AG10803 (cell line): ENCODE measurements around the gene KANK4.
A peak's percentile ranks its signal among the peaks of the same experiment; 100 is the strongest.
"Not testable (repeated sequence)": the region's sequence is repeated elsewhere in the genome, so short reads cannot be mapped to it uniquely, and the experiment has no call there.

Experiments used
- DNase-seq: peaks from one replicate; pipeline ENCODE4 v3.0.0; 2010; ENCODE audit warnings: low read depth
- H3K4me3 ChIP-seq: 2 replicates; pipeline ENCODE4 v1.5.1; 2011; ENCODE audit warnings: mild to moderate bottlenecking, low read length, control low read depth
- TF ChIP-seq, protein P1 (sequence below): conservative IDR thresholded peaks from 2 replicates; pipeline ENCODE4 v1.5.1; 2011; ENCODE audit warnings: mild to moderate bottlenecking, low read length, control low read depth, inconsistent platforms

The KANK4 gene

DNA sequence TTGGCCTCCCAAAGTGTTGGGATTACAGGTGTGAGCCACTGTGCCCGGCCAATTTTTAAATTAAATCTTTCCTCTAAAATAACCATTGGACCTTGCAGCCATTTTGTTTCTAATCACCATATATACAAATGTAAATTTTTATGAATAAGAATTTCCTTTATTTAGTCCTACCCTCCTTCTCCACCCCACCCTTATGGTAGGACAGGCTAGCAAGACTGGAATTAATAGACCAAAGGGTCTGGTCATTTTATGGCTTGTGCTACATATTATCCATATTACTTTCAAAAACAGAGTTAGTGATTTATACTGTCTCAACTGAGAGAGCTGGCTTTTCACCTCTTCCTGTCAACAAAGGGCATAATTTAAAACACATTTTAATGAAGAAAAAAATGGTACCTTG is 98.1 kb downstream of the KANK4 start:
- no peak for DNase-seq
- TF ChIP-seq, protein P1, sequence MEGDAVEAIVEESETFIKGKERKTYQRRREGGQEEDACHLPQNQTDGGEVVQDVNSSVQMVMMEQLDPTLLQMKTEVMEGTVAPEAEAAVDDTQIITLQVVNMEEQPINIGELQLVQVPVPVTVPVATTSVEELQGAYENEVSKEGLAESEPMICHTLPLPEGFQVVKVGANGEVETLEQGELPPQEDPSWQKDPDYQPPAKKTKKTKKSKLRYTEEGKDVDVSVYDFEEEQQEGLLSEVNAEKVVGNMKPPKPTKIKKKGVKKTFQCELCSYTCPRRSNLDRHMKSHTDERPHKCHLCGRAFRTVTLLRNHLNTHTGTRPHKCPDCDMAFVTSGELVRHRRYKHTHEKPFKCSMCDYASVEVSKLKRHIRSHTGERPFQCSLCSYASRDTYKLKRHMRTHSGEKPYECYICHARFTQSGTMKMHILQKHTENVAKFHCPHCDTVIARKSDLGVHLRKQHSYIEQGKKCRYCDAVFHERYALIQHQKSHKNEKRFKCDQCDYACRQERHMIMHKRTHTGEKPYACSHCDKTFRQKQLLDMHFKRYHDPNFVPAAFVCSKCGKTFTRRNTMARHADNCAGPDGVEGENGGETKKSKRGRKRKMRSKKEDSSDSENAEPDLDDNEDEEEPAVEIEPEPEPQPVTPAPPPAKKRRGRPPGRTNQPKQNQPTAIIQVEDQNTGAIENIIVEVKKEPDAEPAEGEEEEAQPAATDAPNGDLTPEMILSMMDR = no peak
- no peak overlapping the region for H3K4me3 ChIP-seq

DNA sequence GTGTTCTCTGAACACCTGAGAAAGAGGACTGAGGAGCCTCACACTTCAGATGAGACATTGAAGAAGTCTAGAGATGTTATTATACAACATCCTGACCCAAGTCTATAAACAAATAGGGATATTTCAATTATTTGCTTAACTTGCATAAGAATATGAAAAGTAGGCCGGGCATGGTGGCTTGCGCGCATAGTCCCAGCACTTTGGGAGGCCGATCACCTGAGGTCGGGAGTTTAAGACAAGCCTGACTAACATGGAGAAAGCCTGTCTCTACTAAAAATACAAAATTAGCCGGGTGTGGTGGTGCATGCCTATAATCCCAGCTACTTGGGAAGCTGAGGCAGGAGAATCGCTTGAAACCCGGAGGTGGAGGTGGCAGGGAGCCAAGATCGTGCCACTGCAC is 98.8 kb downstream of the KANK4 start:
- not testable (repeated sequence) for DNase-seq, H3K4me3 ChIP-seq

DNA sequence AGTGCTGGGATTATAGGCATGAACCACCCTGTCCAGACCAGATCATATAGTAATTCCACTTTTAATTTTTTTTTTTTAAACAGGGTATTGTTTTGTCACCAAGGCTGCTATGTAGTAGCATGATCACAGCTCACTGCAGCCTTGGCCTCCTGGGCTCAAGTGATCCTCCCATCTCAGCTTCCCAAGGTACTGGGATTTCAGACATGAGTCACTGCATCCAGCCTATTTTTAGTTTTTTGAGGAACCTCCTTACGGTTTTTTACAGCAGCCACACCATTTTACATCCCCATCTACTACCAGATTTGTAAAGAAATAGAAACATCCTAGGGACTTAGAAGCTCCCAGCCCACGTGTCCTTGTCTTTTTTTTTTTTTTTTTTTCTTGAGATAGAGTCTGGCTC is 100.6 kb downstream of the KANK4 start:
- no peak for DNase-seq
- no peak overlapping the region for H3K4me3 ChIP-seq
- TF ChIP-seq, protein P1 = no peak

DNA sequence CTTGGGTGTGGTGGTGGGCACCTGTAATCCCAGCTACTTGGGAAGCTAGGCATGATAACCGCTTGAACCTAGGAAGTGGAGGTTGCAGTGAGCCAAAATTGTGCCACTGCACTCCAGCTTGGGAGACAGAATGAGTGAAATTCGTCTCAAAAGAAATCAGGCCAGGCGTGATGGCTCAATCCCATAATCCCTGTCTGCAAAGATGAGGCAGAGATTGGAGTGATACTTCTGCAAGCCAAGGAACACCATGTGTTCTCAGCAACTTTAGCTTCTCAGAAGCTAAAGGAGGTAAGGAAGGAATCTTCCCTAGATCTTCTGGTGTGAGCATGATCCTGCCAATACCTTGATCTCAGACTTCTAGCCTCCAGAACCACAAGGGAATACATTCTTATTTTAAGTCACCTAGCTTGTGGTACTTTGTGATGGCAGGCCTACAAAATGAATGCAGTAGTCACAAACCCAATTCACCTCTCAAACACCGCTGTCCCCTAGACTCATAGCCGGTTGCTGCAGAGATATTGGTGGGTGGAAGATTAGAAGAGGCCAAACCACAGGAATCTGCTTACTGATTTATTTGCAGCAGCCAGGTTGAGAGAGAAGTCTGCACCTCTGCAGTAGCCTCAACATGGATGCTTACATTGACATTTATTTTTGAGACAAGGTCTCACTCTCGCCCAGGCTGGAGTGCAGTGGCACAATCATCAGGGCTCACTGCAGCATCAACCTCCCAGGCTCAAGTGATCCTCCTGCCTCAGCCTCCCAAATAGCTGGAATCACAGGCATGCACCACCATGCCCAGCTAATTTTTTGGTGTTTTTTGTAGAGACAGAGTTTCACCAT is 105.9 kb downstream of the KANK4 start:
- TF ChIP-seq, protein P1 = no peak
- no peak overlapping the region for H3K4me3 ChIP-seq
- DNase-seq = no peak

DNA sequence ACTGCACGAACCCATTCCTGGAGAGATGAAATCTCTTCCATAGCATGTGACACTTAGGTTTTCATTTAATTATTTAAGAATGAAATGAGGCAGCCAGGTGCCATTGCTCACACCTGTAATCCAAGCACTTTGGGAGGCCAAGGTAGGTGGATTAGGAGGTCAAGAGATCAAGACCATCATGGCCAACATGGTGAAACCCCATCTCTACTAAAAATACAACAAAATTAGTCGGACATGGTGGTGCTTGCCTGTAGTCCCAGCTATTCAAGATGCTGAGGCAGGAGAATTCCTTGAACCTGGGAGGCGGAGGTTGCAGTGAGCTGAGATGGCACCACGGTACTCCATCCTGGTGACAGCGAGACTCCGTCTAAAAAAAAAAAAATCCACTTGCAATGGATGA is 106.8 kb downstream of the KANK4 start:
- TF ChIP-seq, protein P1 = no peak
- DNase-seq = no peak
- no peak overlapping the region for H3K4me3 ChIP-seq

DNA sequence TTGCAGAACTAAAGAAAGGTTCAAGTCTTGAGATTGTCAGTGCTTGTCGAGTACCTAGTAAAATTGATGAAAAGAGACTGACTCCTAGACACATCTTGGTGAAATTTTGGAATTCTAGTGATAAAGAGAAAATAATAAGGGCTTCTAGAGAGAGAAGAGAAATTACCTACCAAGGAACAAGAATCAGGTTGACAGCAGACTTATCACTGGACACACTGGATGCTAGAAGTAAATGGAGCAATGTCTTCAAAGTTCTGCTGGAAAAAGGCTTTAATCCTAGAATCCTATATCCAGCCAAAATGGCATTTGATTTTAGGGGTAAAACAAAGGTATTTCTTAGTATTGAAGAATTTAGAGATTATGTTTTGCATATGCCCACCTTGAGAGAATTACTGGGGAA is 108.3 kb downstream of the KANK4 start:
- TF ChIP-seq, protein P1 = no peak
- no peak for DNase-seq
- no peak overlapping the region for H3K4me3 ChIP-seq

DNA sequence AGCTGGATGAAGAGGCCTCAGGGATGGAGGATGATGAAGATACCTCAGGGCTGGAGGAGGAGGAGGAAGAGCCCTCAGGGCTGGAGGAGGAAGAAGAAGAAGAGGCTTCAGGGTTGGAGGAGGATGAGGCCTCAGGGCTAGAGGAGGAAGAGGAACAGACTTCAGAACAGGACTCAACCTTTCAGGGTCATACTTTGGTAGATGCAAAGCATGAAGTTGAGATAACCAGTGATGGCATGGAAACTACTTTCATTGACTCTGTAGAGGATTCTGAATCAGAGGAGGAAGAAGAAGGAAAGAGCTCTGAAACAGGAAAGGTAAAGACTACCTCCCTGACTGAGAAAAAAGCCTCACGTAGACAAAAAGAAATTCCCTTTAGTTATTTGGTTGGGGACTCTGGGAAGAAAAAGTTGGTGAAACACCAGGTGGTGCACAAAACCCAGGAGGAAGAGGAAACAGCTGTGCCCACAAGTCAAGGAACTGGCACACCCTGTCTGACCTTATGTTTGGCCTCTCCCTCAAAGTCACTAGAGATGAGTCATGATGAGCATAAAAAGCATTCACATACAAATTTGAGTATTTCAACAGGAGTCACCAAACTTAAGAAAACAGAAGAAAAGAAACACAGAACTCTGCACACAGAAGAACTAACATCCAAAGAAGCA is 109.2 kb downstream of the KANK4 start:
- TF ChIP-seq, protein P1 = no peak
- DNase-seq = peak; percentile 19
- no peak overlapping the region for H3K4me3 ChIP-seq
